Spleen (tissue), 11 donors: ENCODE measurements around the gene COCH. TPM values are rescaled to one million over a fixed set of nuclear protein-coding genes. Genes with fewer than 3 reads are reported as not detected.

Source experiments
- DNase-seq: peaks from one replicate; pipeline ENCODE4 v3.0.0-alpha.2; 2020
- H3K27ac ChIP-seq, 8 donors: fragments of 200-600 bp; sonication (generic) in 7 of 8; 1 replicate in 4 of 8; 2 replicates in 4 of 8; pipeline versions ENCODE4 v1.5.0 to v1.8.0; 2016 to 2021; ENCODE audit warnings: inconsistent platforms in 4 of 8, mild to moderate bottlenecking in 4 of 8, moderate library complexity in 1 of 8
- H3K27me3 ChIP-seq, 7 donors: fragments of 200-600 bp; sonication (generic) in 6 of 7; replicated peaks in 1 of 7; 1 replicate in 4 of 7; 2 replicates in 3 of 7; pipeline versions ENCODE4 v1.5.0 to v1.8.0; 2016 to 2021; ENCODE audit warnings: inconsistent platforms in 3 of 7, mild to moderate bottlenecking in 1 of 7
- H3K36me3 ChIP-seq, 6 donors: fragments of 200-600 bp; sonication (generic) in 5 of 6; 1 replicate in 4 of 6; 2 replicates in 2 of 6; pipeline versions ENCODE4 v1.5.0 to v1.8.0; 2016 to 2021; ENCODE audit warnings: inconsistent platforms in 2 of 6
- H3K4me1 ChIP-seq, 6 donors: fragments of 200-600 bp; sonication (generic) in 5 of 6; 1 replicate in 3 of 6; 2 replicates in 3 of 6; pipeline versions ENCODE4 v1.5.0 to v1.8.0; 2016 to 2021; ENCODE audit warnings: inconsistent platforms in 3 of 6
- H3K4me3 ChIP-seq, 8 donors: fragments of 200-600 bp; sonication (generic) in 7 of 8; 1 replicate in 4 of 8; 2 replicates in 4 of 8; pipeline versions ENCODE4 v1.5.0 to v1.8.0; 2016 to 2021; ENCODE audit warnings: inconsistent platforms in 4 of 8, mild to moderate bottlenecking in 4 of 8, moderate library complexity in 2 of 8
- H3K9me3 ChIP-seq, 8 donors: fragments of 200-600 bp; sonication (generic) in 7 of 8; 1 replicate in 4 of 8; 2 replicates in 4 of 8; pipeline versions ENCODE4 v1.5.0 to v1.8.0; 2016 to 2021; ENCODE audit warnings: inconsistent platforms in 4 of 8
- POLR2A ChIP-seq, 3 donors: fragments of 450-650 bp; IDR thresholded peaks; one replicate each; pipeline ENCODE4 v1.5.1; 2017; ENCODE audit warnings: antibody characterized with exemption in 3 of 3, mild to moderate bottlenecking in 1 of 3
- POLR2AphosphoS5 ChIP-seq, 3 donors: sonication (generic); formaldehyde crosslinking; IDR thresholded peaks; one replicate each; pipeline ENCODE4 v1.5.1; 2017; ENCODE audit warnings: antibody characterized with exemption in 3 of 3
- WGBS, 5 donors: extraction: QIAGEN DNeasy Blood & Tissue Kit in 3 of 5; methylation state at CpG; one replicate each; pipeline versions ENCODE4 v1.1.5 to v1.1.7; 2013 to 2018; 5-methylcytosine and 5-hydroxymethylcytosine counted together
- intact Hi-C: fragments of 100-400 bp; cut with DNase I; formaldehyde crosslinking; loops from one replicate; pipeline ENCODE4 v1.15.0; 2023; ENCODE audit warnings: low total_unique reads
- polyA plus RNA-seq, 3 donors: library from polyadenylated mRNA; stranded (reverse); fragments of 200-250 nt; gene quantifications; one replicate each; pipeline ENCODE4 v1.2.1, GENCODE V29; 2013
- total RNA-seq, 7 donors: library from RNA; depleted of rRNA in 3 of 7; stranded (reverse); fragments of >200 nt in 3 of 7; fragmentation: NEBNext Ultra II Directional in 4 of 7; extraction: Animal tissue kit (Norgen Biotek cat#: 25700) in 4 of 7; gene quantifications; one replicate each; pipeline versions ENCODE4 v1.1.0 to v1.2.1, GENCODE V29; 2016 to 2021
- TF ChIP-seq, protein P1 (sequence below), 11 experiments: fragments of 200-600 bp in 7 of 11; fragments of 450-650 bp in 4 of 11; sonication (generic) in 4 of 11; IDR thresholded peaks in 8 of 11; conservative IDR thresholded peaks in 3 of 11; 1 replicate in 7 of 11; 2 replicates in 4 of 11; pipeline versions ENCODE4 v1.4.0 to v1.8.0; 2016 to 2021; ENCODE audit warnings: antibody characterized with exemption in 11 of 11, inconsistent platforms in 4 of 11, mild to moderate bottlenecking in 1 of 11
- donor health status: healthy with polysubstance abuse.
- donor health status: DM: no; HTN: no; CAD: no; lungs with moderate emphysema.
- donor health status: DM: no; HTN: no; CAD: no.
- donor health status: Bipolar disorder and iron deficiency.
- donor health status: healthy.
- donor health status: DM: no; HTN: no; CAD: no.
- donor health status: DM: yes; HTN: yes; CAD: no.

Gene COCH
- total and polyA plus RNA-seq, 10 donors: 1.0 to 7.0 (median 2.2) TPM

DNA sequence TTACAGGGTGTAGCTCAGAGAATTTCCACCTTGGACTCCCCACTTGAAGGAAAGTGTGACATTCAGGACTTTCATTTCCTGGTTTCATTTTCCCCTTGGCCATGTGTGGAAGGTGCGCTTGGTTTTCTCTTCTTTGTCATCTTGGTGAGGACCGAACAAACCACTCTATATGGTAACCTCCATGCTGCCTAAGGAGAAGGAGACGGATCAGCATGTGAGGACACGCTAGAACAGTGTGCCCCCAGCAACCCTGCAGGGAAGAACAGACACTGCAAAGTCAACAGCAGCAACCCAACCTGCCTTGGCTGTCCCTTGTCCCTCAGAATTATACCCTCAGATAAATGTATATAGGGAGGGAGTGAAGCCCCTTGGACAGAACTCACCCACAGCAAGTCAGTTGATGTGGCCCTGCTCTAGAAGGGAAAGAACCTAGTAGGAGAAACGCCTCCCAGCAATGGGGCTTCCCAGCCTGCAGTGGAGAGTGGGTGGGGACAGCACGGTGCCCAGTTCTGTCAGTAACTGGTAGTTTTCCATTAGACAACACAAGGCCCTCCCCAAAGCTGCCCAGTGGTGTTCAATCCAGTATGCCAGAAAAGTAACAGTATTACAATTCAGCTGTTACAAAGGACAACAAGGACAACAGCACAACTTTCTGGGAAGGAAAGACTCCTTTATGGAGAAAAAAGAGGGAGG is 18.9 kb upstream of the COCH start:
- DNase-seq: no peak
- TF ChIP-seq, protein P1, sequence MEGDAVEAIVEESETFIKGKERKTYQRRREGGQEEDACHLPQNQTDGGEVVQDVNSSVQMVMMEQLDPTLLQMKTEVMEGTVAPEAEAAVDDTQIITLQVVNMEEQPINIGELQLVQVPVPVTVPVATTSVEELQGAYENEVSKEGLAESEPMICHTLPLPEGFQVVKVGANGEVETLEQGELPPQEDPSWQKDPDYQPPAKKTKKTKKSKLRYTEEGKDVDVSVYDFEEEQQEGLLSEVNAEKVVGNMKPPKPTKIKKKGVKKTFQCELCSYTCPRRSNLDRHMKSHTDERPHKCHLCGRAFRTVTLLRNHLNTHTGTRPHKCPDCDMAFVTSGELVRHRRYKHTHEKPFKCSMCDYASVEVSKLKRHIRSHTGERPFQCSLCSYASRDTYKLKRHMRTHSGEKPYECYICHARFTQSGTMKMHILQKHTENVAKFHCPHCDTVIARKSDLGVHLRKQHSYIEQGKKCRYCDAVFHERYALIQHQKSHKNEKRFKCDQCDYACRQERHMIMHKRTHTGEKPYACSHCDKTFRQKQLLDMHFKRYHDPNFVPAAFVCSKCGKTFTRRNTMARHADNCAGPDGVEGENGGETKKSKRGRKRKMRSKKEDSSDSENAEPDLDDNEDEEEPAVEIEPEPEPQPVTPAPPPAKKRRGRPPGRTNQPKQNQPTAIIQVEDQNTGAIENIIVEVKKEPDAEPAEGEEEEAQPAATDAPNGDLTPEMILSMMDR (IDR thresholded peaks at IDR 0.05 in 8 of 11, conservative IDR thresholded peaks at IDR 0.05 in 3 of 11): no peak
- TF ChIP-seq POLR2A (IDR thresholded peaks at IDR 0.05): no peak
- no peak for TF ChIP-seq POLR2AphosphoS5 (IDR thresholded peaks at IDR 0.05)
- no peak overlapping the region for H3K27ac ChIP-seq
- H3K27me3 ChIP-seq: no peaks in the 10 kb centered on the region
- no peaks in the 10 kb centered on the region for H3K4me1 ChIP-seq
- H3K36me3 ChIP-seq: no peaks in the 10 kb centered on the region
- no peak overlapping the region for H3K4me3 ChIP-seq
- 71 to 83% (median 82%) methylated on average over 6 of the region's 6 CpGs for WGBS, 5 donors
- intact Hi-C loops: no loop called here
- no peaks in the 10 kb centered on the region for H3K9me3 ChIP-seq

DNA sequence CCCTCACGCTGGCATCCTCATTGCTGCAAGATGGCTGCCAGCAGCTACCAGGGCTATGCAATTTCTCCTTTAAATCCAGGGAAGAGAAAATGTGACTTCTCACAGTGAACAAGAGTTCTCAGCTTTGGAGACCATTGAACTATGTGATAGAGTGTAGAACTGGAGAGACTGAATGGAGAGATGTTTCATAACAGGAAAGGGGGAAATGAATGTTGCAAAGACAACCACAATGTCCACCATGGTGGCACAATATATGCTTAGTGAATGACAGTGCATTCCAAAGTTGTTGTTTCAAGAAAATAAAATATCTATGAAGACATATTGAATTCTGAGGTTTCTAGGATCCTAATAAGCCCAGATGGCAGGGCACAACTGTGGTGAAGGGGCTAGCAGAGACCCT is 13.2 kb upstream of the COCH start:
- Histone ChIP-seq H3K27ac (peak overlapping the region in 3 of 8 donors; percentile 7 to 43 (median 12)), H3K4me1 (peaks cover 0 to 7% (median 2%) of the 10 kb centered on the region in 6 donors), H3K27me3 (no peaks in the 10 kb centered on the region), H3K4me3 (no peak overlapping the region), H3K9me3 (no peaks in the 10 kb centered on the region), H3K36me3 (no peaks in the 10 kb centered on the region)
- DNase-seq: no peak
- TF ChIP-seq, protein P1 (IDR thresholded peaks at IDR 0.05 in 8 of 11, conservative IDR thresholded peaks at IDR 0.05 in 3 of 11): no peak
- TF ChIP-seq POLR2AphosphoS5 (IDR thresholded peaks at IDR 0.05) (no peak), POLR2A (IDR thresholded peaks at IDR 0.05) (no peak)
- intact Hi-C loops: no loop called here
- WGBS, 5 donors: 58 to 80% (median 68%) methylated on average over 1 of the region's 1 CpG

DNA sequence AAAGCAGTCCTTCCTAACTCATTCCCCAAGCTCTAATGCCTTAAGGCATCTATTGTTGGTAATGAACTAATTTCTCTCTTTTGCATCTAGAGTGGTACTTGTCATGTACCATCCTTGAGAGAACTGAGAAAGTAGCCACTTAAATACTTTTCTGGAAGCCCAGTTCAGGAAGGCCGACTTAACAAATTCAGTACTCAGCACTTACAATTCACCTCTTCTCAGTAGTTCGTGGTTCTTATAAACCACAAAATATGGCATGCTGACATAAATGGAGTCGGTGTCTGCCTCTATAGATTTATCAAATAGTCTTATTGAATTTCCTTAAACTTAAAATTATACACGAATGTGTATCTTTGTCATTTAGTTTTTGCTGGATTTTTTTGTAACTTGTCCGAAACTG is 9.4 kb upstream of the COCH start:
- no peak for TF ChIP-seq POLR2AphosphoS5 (IDR thresholded peaks at IDR 0.05)
- TF ChIP-seq POLR2A (IDR thresholded peaks at IDR 0.05): no peak
- TF ChIP-seq, protein P1 (IDR thresholded peaks at IDR 0.05 in 8 of 11, conservative IDR thresholded peaks at IDR 0.05 in 3 of 11): no peak
- DNase-seq: no peak
- Histone ChIP-seq H3K27ac (no peak overlapping the region), H3K4me1 (peaks cover 0 to 7% (median 2%) of the 10 kb centered on the region in 6 donors), H3K4me3 (no peak overlapping the region), H3K9me3 (no peaks in the 10 kb centered on the region), H3K36me3 (no peaks in the 10 kb centered on the region), H3K27me3 (no peaks in the 10 kb centered on the region)
- 37 to 63% (median 62%) methylated on average over 5 of the region's 5 CpGs for WGBS, 5 donors
- intact Hi-C loops: no loop called here

DNA sequence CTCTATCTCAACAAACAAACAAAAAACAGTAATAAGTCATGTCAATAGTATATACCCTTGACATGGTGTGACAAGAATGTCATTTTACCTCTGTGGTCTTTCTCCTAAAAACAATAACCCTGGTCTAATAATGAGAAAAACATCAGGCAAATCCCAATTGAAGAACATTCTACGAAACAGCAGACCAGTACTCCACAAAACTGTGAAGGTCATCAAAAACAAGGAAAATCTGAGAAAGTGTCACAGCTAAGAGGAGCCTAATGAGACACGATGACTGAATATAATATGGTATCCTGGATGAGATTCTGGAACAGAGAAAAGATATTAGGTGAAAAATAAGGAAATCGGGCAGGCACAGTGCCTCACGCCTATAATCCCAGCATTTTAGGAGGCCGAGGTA is 5.6 kb upstream of the COCH start:
- intact Hi-C loops: no loop called here
- no peaks in the 10 kb centered on the region for H3K36me3 ChIP-seq
- no peak overlapping the region for H3K27ac ChIP-seq
- 93 to 97% (median 93%) methylated on average over 5 of the region's 5 CpGs for whole genome bisulfite sequencing, 5 donors
- H3K9me3 ChIP-seq: no peaks in the 10 kb centered on the region
- TF ChIP-seq POLR2A (IDR thresholded peaks at IDR 0.05) (no peak), POLR2AphosphoS5 (IDR thresholded peaks at IDR 0.05) (no peak)
- TF ChIP-seq, protein P1 (IDR thresholded peaks at IDR 0.05 in 8 of 11, conservative IDR thresholded peaks at IDR 0.05 in 3 of 11): no peak
- no peak overlapping the region for H3K4me3 ChIP-seq
- DNase-seq: no peak
- H3K4me1 ChIP-seq: peaks cover 0 to 3% (median 1%) of the 10 kb centered on the region in 6 donors
- H3K27me3 ChIP-seq: peaks cover 0 to 25% (median 4%) of the 10 kb centered on the region in 7 donors
